HG03196 (cell line): Measurements from ENCODE around the gene SYNPO2.
A peak's percentile ranks its signal among the peaks of the same experiment; 100 is the strongest.
"Not testable (repeated sequence)": the region's sequence is repeated elsewhere in the genome, so short reads cannot be mapped to it uniquely, and the experiment has no call there.

Source experiments
- ATAC-seq: cut with Tn5 transposase; IDR thresholded peaks from one replicate; pipeline ENCODE4 v1.9.1; 2021; ENCODE audit not compliant: unreplicated experiment

The SYNPO2 gene

GRCh38 chr4:119030536-119030890, 141.9 kb downstream of the SYNPO2 start:
- no peak for ATAC-seq

GRCh38 chr4:119031218-119031617, 142.6 kb downstream of the SYNPO2 start:
- ATAC-seq: no peak

- ATAC-seq: no peak
These were observed 144.4 kb downstream of the SYNPO2 start for GRCh38 chr4:119032921-119033685.

GRCh38 chr4:119034276-119035008, 145.8 kb downstream of the SYNPO2 start:
- no peak for ATAC-seq

GRCh38 chr4:119035951-119036737, 147.5 kb downstream of the SYNPO2 start:
- no peak for ATAC-seq

GRCh38 chr4:119037709-119038108, 149.1 kb downstream of the SYNPO2 start:
- ATAC-seq: no peak

GRCh38 chr4:119038116-119038841, 149.6 kb downstream of the SYNPO2 start:
- peak; percentile 49 for ATAC-seq

GRCh38 chr4:119039160-119039559, 150.5 kb downstream of the SYNPO2 start:
- ATAC-seq: no peak

- no peak for ATAC-seq
These were observed 151.1 kb downstream of the SYNPO2 start for GRCh38 chr4:119039779-119040178.

GRCh38 chr4:119040261-119040660, 151.6 kb downstream of the SYNPO2 start:
- ATAC-seq: no peak

GRCh38 chr4:119040694-119041185, 152.1 kb downstream of the SYNPO2 start:
- no peak for ATAC-seq

- ATAC-seq: no peak
These were observed 152.7 kb downstream of the SYNPO2 start for GRCh38 chr4:119041396-119041795.

- peak; percentile 79 for ATAC-seq
These were observed 153.4 kb downstream of the SYNPO2 start for GRCh38 chr4:119041951-119042560.

- ATAC-seq: no peak
These were observed 157.6 kb downstream of the SYNPO2 start for GRCh38 chr4:119046263-119046662.

GRCh38 chr4:119047059-119047458, 158.4 kb downstream of the SYNPO2 start:
- ATAC-seq: not testable (repeated sequence)

- no peak for ATAC-seq
These were observed 159.8 kb downstream of the SYNPO2 start for GRCh38 chr4:119048446-119048845.

- no peak for ATAC-seq
These were observed 160.7 kb downstream of the SYNPO2 start for GRCh38 chr4:119049342-119049741.

GRCh38 chr4:119050527-119051090, 162.0 kb downstream of the SYNPO2 start:
- ATAC-seq: no peak

- ATAC-seq: no peak
These were observed 164.6 kb downstream of the SYNPO2 start for GRCh38 chr4:119053245-119053644.

- ATAC-seq: no peak
These were observed 165.3 kb downstream of the SYNPO2 start for GRCh38 chr4:119053997-119054396.
